Measurements from ENCODE around the gene BTD.
A peak's percentile ranks its signal among the peaks of the same experiment; 100 is the strongest.

Gene BTD

GRCh38 chr3:15654891-15655290 lies 53.3 kb downstream of the BTD start:
- DNase-seq = no peak
- in situ Hi-C loops (cut with MboI; ENCODE audit: low pct_unique_long_range_greater_than_20kb, low sequenced_read_pairs) = no loop called here

DNA sequence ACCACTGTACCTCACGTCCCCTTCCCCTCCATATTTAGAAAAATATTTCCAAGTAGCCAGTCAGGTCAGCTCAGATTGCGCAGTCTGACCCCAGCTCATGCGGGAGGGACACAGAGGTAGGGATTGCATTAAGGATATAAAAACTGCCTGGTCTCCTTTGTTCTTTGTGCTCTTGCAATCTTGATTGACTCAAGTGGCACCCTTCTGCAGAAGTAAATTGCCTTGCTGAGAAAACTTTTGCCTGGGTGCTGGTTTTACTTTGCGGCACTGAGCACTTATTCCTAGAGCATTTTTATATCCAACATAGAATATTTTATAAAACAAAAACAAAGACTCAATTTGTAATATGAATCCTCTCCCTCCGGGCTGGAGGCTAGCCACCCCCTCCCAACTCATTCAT lies 54.8 kb downstream of the BTD start:
- in situ Hi-C loops (cut with MboI; ENCODE audit: low pct_unique_long_range_greater_than_20kb, low sequenced_read_pairs) = no loop called here
- no peak for DNase-seq

DNA sequence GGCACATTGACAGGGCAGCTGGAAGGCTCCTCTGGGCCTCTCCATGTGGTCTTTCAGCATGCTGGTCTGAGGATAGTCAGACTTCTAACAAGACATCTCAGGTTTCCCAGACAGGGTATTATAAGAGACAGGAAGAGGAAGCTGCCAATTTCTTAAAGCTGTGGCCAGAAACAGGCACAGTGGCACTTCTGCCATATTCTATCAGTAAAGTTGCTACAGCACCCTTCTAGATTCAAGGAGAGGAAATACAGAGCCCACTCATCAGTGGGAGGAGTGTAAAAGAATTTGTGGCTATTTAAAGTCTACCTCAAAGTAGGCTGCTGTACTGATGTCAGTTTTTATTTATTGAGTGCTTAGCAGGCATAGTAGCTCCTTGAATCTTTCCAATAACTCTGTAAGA lies 55.5 kb downstream of the BTD start:
- DNase-seq = peak; percentile 51
- in situ Hi-C loops (cut with MboI; ENCODE audit: low pct_unique_long_range_greater_than_20kb, low sequenced_read_pairs) = no loop called here

- DNase-seq = peak; percentile 25
- in situ Hi-C loops (cut with MboI; ENCODE audit: low pct_unique_long_range_greater_than_20kb, low sequenced_read_pairs) = no loop called here
These were observed 57.9 kb downstream of the BTD start for GRCh38 chr3:15659254-15659975.

GRCh38 chr3:15660055-15660935 lies 58.8 kb downstream of the BTD start:
- DNase-seq = no peak
- in situ Hi-C loops (cut with MboI; ENCODE audit: low pct_unique_long_range_greater_than_20kb, low sequenced_read_pairs) = no loop called here

DNA sequence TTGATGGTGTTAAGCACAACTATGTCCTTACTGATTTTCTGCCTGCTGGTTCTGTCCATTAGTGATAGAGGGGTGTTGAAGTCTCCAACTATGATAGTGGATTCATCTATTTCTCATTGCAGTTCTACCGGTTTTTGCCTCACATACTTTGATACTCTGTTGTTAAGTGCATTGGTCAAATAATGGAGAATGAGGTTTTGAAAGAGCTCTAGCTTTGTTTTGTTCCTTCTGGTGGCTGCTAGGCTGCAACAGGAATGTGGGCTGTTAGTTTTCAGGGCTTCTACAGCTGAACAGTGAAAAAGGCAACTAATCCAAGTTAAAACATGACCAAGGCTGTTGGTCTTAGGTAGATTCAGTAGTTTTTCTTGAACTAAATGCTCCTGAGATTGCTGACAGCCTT lies 62.6 kb downstream of the BTD start:
- in situ Hi-C loops (cut with MboI; ENCODE audit: low pct_unique_long_range_greater_than_20kb, low sequenced_read_pairs) = no loop called here
- no peak for DNase-seq

DNA sequence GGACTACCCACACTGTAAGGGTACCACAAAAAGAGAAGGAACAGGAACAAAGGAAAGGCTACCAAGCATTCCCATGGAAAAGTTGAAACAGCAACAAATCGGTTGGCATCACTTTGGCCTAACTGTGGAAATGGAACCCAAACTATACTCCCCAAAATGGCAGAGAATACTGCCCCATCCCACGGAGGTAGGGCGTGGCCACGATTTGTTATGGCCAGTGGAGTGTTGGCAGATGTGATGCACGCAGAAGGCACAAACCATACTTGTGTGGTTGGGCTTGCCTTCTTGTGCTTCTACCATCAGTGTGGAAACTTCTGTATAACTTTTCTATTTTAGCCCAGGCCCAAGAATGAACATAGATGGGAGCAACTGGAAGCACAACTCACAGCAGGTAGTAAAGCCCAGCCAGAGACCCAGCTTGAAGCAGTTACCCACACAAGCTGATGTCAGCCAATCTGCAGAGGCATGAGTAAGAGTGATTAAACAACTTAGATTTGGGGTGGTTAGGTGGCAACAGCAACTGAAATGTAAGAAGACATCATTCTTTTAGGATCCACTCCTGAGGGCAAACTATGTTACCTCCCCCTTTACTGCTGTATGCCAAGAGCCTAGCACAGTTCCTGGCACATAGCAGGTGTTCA lies 64.1 kb downstream of the BTD start:
- no peak for DNase-seq
- in situ Hi-C loops (cut with MboI; ENCODE audit: low pct_unique_long_range_greater_than_20kb, low sequenced_read_pairs) = no loop called here

GRCh38 chr3:15666277-15666676 lies 64.7 kb downstream of the BTD start:
- in situ Hi-C loops (cut with MboI; ENCODE audit: low pct_unique_long_range_greater_than_20kb, low sequenced_read_pairs) = no loop called here
- DNase-seq = no peak

DNA sequence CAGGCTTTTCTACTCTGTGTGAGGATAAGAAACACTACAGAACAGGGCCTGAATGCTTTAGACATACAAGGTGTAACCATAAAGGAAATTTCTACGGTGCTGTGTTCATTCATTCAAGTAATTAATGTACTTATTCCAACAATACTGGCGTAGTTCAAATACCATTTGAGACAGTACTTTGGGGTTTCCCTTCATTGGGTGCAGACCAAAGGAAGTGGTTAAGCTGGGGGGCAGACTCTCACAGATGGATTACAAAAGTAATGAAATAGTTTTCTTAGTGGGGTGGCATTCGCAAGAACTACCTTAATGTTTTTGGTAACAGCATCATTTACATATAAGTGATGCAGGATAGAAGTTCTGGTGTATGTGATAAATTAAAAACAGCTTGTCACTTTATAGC lies 65.9 kb downstream of the BTD start:
- in situ Hi-C loops (cut with MboI; ENCODE audit: low pct_unique_long_range_greater_than_20kb, low sequenced_read_pairs) = no loop called here
- DNase-seq = no peak

GRCh38 chr3:15673536-15673935 lies 72.0 kb downstream of the BTD start:
- in situ Hi-C loops (cut with MboI; ENCODE audit: low pct_unique_long_range_greater_than_20kb, low sequenced_read_pairs) = no loop called here

DNA sequence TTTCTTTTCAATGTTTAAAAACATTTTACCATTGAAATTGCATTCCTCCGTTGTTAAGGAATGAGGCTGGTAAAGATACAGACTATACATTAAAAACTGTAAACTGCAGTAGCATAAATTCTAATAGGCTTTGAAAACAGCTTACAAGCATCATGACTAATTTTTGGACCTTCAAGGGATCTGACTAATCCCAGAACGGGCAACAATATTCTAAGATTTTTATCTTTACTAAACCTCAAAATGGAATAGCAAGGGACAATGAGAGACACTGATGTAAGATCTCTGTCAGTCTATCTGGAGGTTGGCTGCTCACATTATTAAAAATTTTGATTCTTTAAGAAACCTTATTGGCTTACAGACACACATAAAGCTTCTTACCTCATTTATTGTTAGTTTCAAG lies 74.7 kb downstream of the BTD start:
- in situ Hi-C loops (cut with MboI; ENCODE audit: low pct_unique_long_range_greater_than_20kb, low sequenced_read_pairs) = no loop called here

More at GRCh38 chr3:15673536-15673935, 72.0 kb downstream of the BTD start:
- DNase-seq = no peak

GRCh38 chr3:15679306-15679705 lies 77.8 kb downstream of the BTD start:
- in situ Hi-C loops (cut with MboI; ENCODE audit: low pct_unique_long_range_greater_than_20kb, low sequenced_read_pairs) = no loop called here
- DNase-seq = no peak

More for the DNA sequence above, 74.7 kb downstream of the BTD start:
- DNase-seq = no peak

DNA sequence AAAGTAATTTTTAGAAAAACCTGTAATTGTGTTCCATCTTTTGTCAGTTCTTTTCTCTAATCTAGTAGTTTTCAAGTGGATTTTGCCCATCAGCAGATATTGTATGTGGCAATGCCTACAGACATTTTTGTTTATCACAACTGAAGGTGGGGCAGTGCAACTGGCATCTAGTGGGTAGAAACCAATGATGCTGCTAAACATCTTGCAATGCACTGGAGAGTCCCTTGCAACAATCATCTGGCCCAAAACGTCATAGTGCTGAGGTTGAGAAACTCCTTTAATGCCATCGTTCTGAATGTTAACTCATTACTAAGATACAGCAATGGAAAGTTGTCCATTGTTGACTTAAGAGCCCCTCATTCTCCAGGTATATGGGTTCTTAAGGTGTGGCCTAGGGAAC lies 80.1 kb downstream of the BTD start:
- no peak for DNase-seq
- in situ Hi-C loops (cut with MboI; ENCODE audit: low pct_unique_long_range_greater_than_20kb, low sequenced_read_pairs) = no loop called here

- DNase-seq = peak; percentile 32
- in situ Hi-C loops (cut with MboI; ENCODE audit: low pct_unique_long_range_greater_than_20kb, low sequenced_read_pairs) = no loop called here
These were observed 81.1 kb downstream of the BTD start for GRCh38 chr3:15682561-15683185.

- DNase-seq = peak; percentile 27
These were observed 81.7 kb downstream of the BTD start for GRCh38 chr3:15683253-15683652.

GRCh38 chr3:15685927-15686326 lies 84.4 kb downstream of the BTD start:
- DNase-seq = no peak
- in situ Hi-C loops (cut with MboI; ENCODE audit: low pct_unique_long_range_greater_than_20kb, low sequenced_read_pairs) = no loop called here

More at GRCh38 chr3:15683253-15683652, 81.7 kb downstream of the BTD start:
- in situ Hi-C loops (cut with MboI; ENCODE audit: low pct_unique_long_range_greater_than_20kb, low sequenced_read_pairs) = no loop called here

DNA sequence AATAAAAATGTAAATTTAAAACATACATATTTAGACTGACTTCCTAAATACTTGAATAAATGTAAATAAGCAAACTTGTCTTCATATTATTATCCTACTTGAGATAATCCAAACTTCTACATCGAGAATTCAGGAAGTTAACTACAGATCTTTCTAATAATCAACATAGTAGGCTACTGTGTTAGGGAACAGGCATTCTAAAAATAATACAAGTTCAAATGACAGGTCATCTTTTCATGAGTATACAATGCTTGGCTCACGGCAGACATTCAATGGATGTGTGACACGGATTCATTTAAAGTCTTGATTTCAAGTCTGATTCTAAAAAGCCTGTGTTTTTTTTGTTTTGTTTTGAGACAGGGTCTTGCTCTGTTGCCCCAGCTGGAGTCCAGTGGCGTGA lies 88.7 kb downstream of the BTD start:
- in situ Hi-C loops (cut with MboI; ENCODE audit: low pct_unique_long_range_greater_than_20kb, low sequenced_read_pairs) = no loop called here
- DNase-seq = no peak

DNA sequence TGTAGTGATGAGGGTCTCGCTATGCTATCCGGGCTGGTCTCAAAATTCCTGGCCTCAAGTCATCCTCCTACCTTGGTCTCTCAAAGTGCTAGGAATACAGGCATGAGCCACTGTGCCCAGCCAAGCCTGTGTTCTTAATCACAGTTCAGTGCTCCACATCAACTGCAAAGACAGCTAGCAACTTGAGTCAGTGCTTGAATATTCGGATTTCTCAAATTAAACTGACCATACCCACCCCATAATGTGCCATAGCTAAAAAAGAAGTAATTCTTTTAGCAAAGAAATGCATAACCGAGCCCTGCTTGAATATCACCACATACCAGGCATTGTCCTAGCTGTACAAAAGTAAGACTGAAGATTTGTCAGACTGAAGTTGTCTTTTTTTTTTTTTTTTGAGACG lies 89.2 kb downstream of the BTD start:
- DNase-seq = no peak
- in situ Hi-C loops (cut with MboI; ENCODE audit: low pct_unique_long_range_greater_than_20kb, low sequenced_read_pairs) = no loop called here

- in situ Hi-C loops (cut with MboI; ENCODE audit: low pct_unique_long_range_greater_than_20kb, low sequenced_read_pairs) = no loop called here
- DNase-seq = no peak
These were observed 91.8 kb downstream of the BTD start for GRCh38 chr3:15693355-15693754.

GRCh38 chr3:15694628-15695027 lies 93.1 kb downstream of the BTD start:
- DNase-seq = no peak
- in situ Hi-C loops (cut with MboI; ENCODE audit: low pct_unique_long_range_greater_than_20kb, low sequenced_read_pairs) = no loop called here
